HEK293 (cell line): ENCODE measurements around the gene EI24.
"Not testable (repeated sequence)": the region's sequence is repeated elsewhere in the genome, so short reads cannot be mapped to it uniquely, and the experiment has no call there.

Experiments
- CTCF ChIA-PET: fragments of 350-600 bp; formaldehyde crosslinking; extraction: SDS; loops from one replicate; lab custom pipeline; 2021; ENCODE audit warnings: antibody characterized with exemption; lab: Yijun Ruan, JAX
- POLR2A ChIA-PET: fragments of 300-600 bp; formaldehyde crosslinking; extraction: SDS; loops from one replicate; lab custom pipeline; 2020; ENCODE audit warnings: antibody characterized with exemption, inconsistent platforms; lab: Yijun Ruan, JAX
- H3K27ac ChIP-seq: fragments of 200-500 bp; sonication (Bioruptor generic); 2 replicates; pipeline ENCODE4 v1.5.1; 2014; ENCODE audit warnings: low read depth, low read length, control low read depth, inconsistent platforms; ENCODE audit errors: extremely low read depth
- H3K36me3 ChIP-seq, 2 experiments: fragments of 200-500 bp in 1 of 2; sonication (Bioruptor generic) in 1 of 2; 1 replicate in 1 of 2; 2 replicates in 1 of 2; pipeline ENCODE4 v1.5.1; 2014 to 2017; ENCODE audit warnings: inconsistent platforms in 2 of 2, low read length in 2 of 2; ENCODE audit not compliant: control insufficient read depth in 2 of 2, insufficient read depth in 1 of 2
- H3K4me1 ChIP-seq: fragments of 200-500 bp; sonication (Bioruptor generic); 2 replicates; pipeline ENCODE4 v1.5.1; 2014; ENCODE audit warnings: mild to moderate bottlenecking, low read length, inconsistent platforms; ENCODE audit not compliant: control insufficient read depth, insufficient read depth
- H3K4me3 ChIP-seq: 2 replicates; pipeline ENCODE4 v1.5.1; 2011; ENCODE audit warnings: low read depth, mild to moderate bottlenecking, control low read depth, low read length, moderate library complexity
- H3K9me3 ChIP-seq: fragments of 200-500 bp; sonication (Bioruptor generic); 2 replicates; pipeline ENCODE4 v1.5.1; 2014; ENCODE audit warnings: low read depth, low read length, inconsistent platforms; ENCODE audit not compliant: control insufficient read depth, insufficient read depth
- GLIS2 ChIP-seq: fragments of 450-650 bp; formaldehyde crosslinking; IDR thresholded peaks from 2 replicates; pipeline ENCODE4 v1.5.1; 2016; ENCODE audit warnings: missing biosample characterization, missing genetic modification characterization
- KLF16 ChIP-seq: fragments of 450-650 bp; formaldehyde crosslinking; IDR thresholded peaks from 2 replicates; pipeline ENCODE4 v1.5.1; 2017; ENCODE audit warnings: missing biosample characterization, missing genetic modification characterization
- ZIC2 ChIP-seq: fragments of 450-650 bp; formaldehyde crosslinking; IDR thresholded peaks from 2 replicates; pipeline ENCODE4 v1.5.1; 2016; ENCODE audit warnings: missing biosample characterization, missing genetic modification characterization
- ZNF132 ChIP-seq: fragments of 450-650 bp; formaldehyde crosslinking; IDR thresholded peaks from 2 replicates; pipeline ENCODE4 v1.5.1; 2017; ENCODE audit warnings: missing biosample characterization, missing genetic modification characterization, borderline replicate concordance
- ZNF140 ChIP-seq: fragments of 450-650 bp; formaldehyde crosslinking; IDR thresholded peaks from 2 replicates; pipeline ENCODE4 v1.5.1; 2016; ENCODE audit warnings: missing biosample characterization, missing genetic modification characterization
- ZNF16 ChIP-seq: fragments of 450-650 bp; formaldehyde crosslinking; IDR thresholded peaks from 2 replicates; pipeline ENCODE4 v1.5.1; 2016; ENCODE audit warnings: low read depth, missing biosample characterization, missing genetic modification characterization
- ZNF280D ChIP-seq: fragments of 450-650 bp; formaldehyde crosslinking; IDR thresholded peaks from 2 replicates; pipeline ENCODE4 v1.5.1; 2016; ENCODE audit warnings: missing biosample characterization, missing genetic modification characterization
- ZNF391 ChIP-seq: fragments of 450-650 bp; formaldehyde crosslinking; IDR thresholded peaks from 2 replicates; pipeline ENCODE4 v1.5.1; 2016; ENCODE audit warnings: low read depth, missing biosample characterization, missing genetic modification characterization, borderline replicate concordance
- ZNF513 ChIP-seq: fragments of 450-650 bp; IDR thresholded peaks from 2 replicates; pipeline ENCODE4 v1.5.1; 2018; ENCODE audit warnings: missing biosample characterization, missing genetic modification characterization
- ZNF560 ChIP-seq: fragments of 450-650 bp; formaldehyde crosslinking; IDR thresholded peaks from 2 replicates; pipeline ENCODE4 v1.5.1; 2017; ENCODE audit warnings: missing biosample characterization, missing genetic modification characterization, borderline replicate concordance
- ZNF626 ChIP-seq: fragments of 450-650 bp; sonication (Bioruptor Pico); formaldehyde crosslinking; IDR thresholded peaks from 2 replicates; pipeline ENCODE4 v1.5.1; 2018; ENCODE audit warnings: missing biosample characterization, missing genetic modification characterization, inconsistent platforms
- ZNF660 ChIP-seq: fragments of 450-650 bp; IDR thresholded peaks from 2 replicates; pipeline ENCODE4 v1.5.1; 2018; ENCODE audit warnings: missing biosample characterization, mild to moderate bottlenecking, missing genetic modification characterization
- ZNF664 ChIP-seq: fragments of 450-650 bp; formaldehyde crosslinking; IDR thresholded peaks from 2 replicates; pipeline ENCODE4 v1.5.1; 2016; ENCODE audit warnings: missing biosample characterization, missing genetic modification characterization
- ZNF791 ChIP-seq: fragments of 450-650 bp; formaldehyde crosslinking; IDR thresholded peaks from 2 replicates; pipeline ENCODE4 v1.5.1; 2016; ENCODE audit warnings: missing biosample characterization, missing genetic modification characterization
- TF ChIP-seq, protein P1 (sequence below): fragments of 450-650 bp; formaldehyde crosslinking; IDR thresholded peaks from 2 replicates; pipeline ENCODE4 v1.5.1; 2017; ENCODE audit warnings: missing biosample characterization, missing genetic modification characterization
- TF ChIP-seq, protein P2 (sequence below): fragments of 450-650 bp; formaldehyde crosslinking; IDR thresholded peaks from 2 replicates; pipeline ENCODE4 v1.5.1; 2016; ENCODE audit warnings: missing biosample characterization, missing genetic modification characterization, borderline replicate concordance
- TF ChIP-seq, protein P3 (sequence below): fragments of 450-650 bp; formaldehyde crosslinking; IDR thresholded peaks from 2 replicates; pipeline ENCODE4 v1.5.1; 2016; ENCODE audit warnings: missing biosample characterization, missing genetic modification characterization, low read depth
- TF ChIP-seq, protein P4 (sequence below): sonication (generic); formaldehyde crosslinking; IDR thresholded peaks from 2 replicates; pipeline ENCODE4 v1.8.1; 2022; ENCODE audit warnings: mild to moderate bottlenecking, moderate library complexity, missing genetic modification reagents

Gene EI24

GRCh38 chr11:125572916-125573315, 3.6 kb downstream of the EI24 start:
- Histone ChIP-seq H3K27ac (no peak overlapping the region), H3K36me3 (peaks cover 31 to 59% of the 10 kb centered on the region in 2 experiments), H3K4me1 (no peaks in the 10 kb centered on the region; the same call in 1 of the 2 replicates), H3K9me3 (no peaks in the 10 kb centered on the region), H3K4me3 (no peak overlapping the region)
- ChIA-PET POLR2A (no interaction called here), CTCF (no interaction called here)
- TF ChIP-seq, protein P1, sequence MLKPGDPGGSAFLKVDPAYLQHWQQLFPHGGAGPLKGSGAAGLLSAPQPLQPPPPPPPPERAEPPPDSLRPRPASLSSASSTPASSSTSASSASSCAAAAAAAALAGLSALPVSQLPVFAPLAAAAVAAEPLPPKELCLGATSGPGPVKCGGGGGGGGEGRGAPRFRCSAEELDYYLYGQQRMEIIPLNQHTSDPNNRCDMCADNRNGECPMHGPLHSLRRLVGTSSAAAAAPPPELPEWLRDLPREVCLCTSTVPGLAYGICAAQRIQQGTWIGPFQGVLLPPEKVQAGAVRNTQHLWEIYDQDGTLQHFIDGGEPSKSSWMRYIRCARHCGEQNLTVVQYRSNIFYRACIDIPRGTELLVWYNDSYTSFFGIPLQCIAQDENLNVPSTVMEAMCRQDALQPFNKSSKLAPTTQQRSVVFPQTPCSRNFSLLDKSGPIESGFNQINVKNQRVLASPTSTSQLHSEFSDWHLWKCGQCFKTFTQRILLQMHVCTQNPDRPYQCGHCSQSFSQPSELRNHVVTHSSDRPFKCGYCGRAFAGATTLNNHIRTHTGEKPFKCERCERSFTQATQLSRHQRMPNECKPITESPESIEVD (tag by site-specific recombination) = no peak
- TF ChIP-seq, protein P2, sequence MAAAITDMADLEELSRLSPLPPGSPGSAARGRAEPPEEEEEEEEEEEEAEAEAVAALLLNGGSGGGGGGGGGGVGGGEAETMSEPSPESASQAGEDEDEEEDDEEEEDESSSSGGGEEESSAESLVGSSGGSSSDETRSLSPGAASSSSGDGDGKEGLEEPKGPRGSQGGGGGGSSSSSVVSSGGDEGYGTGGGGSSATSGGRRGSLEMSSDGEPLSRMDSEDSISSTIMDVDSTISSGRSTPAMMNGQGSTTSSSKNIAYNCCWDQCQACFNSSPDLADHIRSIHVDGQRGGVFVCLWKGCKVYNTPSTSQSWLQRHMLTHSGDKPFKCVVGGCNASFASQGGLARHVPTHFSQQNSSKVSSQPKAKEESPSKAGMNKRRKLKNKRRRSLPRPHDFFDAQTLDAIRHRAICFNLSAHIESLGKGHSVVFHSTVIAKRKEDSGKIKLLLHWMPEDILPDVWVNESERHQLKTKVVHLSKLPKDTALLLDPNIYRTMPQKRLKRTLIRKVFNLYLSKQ (tag by site-specific recombination) = no peak
- TF ChIP-seq ZNF664 (tag by site-specific recombination) (no peak), ZNF16 (no peak), GLIS2 (no peak), ZIC2 (no peak), ZNF140 (no peak), KLF16 (tag by site-specific recombination) (no peak), ZNF660 (tag by site-specific recombination) (no peak), ZNF280D (tag by site-specific recombination) (no peak), ZNF791 (tag by site-specific recombination) (no peak), ZNF132 (tag by site-specific recombination) (no peak), ZNF626 (no peak), ZNF560 (no peak), ZNF391 (tag by site-specific recombination) (no peak), ZNF513 (tag by site-specific recombination) (no peak)
- TF ChIP-seq, protein P3, sequence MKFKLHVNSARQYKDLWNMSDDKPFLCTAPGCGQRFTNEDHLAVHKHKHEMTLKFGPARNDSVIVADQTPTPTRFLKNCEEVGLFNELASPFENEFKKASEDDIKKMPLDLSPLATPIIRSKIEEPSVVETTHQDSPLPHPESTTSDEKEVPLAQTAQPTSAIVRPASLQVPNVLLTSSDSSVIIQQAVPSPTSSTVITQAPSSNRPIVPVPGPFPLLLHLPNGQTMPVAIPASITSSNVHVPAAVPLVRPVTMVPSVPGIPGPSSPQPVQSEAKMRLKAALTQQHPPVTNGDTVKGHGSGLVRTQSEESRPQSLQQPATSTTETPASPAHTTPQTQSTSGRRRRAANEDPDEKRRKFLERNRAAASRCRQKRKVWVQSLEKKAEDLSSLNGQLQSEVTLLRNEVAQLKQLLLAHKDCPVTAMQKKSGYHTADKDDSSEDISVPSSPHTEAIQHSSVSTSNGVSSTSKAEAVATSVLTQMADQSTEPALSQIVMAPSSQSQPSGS (tag by site-specific recombination) = no peak
- TF ChIP-seq, protein P4, sequence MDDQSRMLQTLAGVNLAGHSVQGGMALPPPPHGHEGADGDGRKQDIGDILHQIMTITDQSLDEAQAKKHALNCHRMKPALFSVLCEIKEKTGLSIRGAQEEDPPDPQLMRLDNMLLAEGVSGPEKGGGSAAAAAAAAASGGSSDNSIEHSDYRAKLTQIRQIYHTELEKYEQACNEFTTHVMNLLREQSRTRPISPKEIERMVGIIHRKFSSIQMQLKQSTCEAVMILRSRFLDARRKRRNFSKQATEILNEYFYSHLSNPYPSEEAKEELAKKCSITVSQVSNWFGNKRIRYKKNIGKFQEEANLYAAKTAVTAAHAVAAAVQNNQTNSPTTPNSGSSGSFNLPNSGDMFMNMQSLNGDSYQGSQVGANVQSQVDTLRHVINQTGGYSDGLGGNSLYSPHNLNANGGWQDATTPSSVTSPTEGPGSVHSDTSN = no peak

DNA sequence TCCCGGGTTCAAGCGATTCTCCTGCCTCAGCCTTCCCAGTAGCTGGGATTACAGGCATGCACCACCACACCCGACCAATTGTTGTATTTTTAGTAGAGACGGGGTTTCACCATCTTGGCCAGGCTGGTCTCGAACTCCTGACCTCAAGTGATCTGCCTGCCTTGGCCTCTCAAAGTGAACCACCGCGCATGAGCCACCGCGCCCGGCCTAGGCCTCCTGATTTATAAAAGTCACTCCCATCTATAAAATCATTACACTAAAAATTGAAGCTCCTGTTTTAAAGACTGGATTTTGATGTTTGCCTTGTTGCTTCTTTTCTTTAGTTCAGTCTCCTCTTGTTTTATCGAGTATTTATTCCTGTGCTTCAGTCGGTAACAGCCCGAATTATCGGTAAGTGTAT, 7.9 kb downstream of the EI24 start:
- H3K27ac ChIP-seq, H3K4me3 ChIP-seq, POLR2A ChIA-PET, H3K4me1 ChIP-seq, H3K9me3 ChIP-seq: not testable (repeated sequence)
- H3K36me3 ChIP-seq = peaks cover 57 to 94% of the 10 kb centered on the region in 2 experiments
- CTCF ChIA-PET = interaction anchor here (0.5 kb wide), 1 partner anchor 11 kb away, joined by 5 read pairs; no protein-coding TSS in a partner anchor
